IMR-90 (cell line): ENCODE measurements around the gene MSRB1. TPM values are rescaled to one million over a fixed set of nuclear protein-coding genes. Genes with fewer than 3 reads are reported as not detected.

Experiments used
- ATAC-seq: fragments of 200-7000 bp; cut with Tn5 transposase; 2 replicates; pipeline ENCODE4 v1.9.1; 2020; ENCODE audit warnings: low read depth, mild to moderate bottlenecking, moderate library complexity
- BruUV-seq: library from RNA; stranded (reverse); fragments of 400-500 nt; replicated peaks from 2 replicates; lab custom pipeline; 2021; lab: Mats Ljungman, UMichigan
- CTCF ChIA-PET: fragments of 300-600 bp; formaldehyde crosslinking; extraction: SDS; loops from one replicate; lab custom pipeline; 2021; ENCODE audit warnings: antibody characterized with exemption; lab: Yijun Ruan, JAX
- POLR2A ChIA-PET: fragments of 300-600 bp; sonication (Branson Sonifier 250); formaldehyde crosslinking; loops from one replicate; lab custom pipeline; 2022; ENCODE audit warnings: antibody characterized with exemption; ENCODE audit not compliant: unreplicated experiment; lab: Charles Lee
- DNase-seq: peaks from one replicate; pipeline ENCODE4 v3.0.0; 2013
- H2AFZ ChIP-seq: replicated peaks from 2 replicates; pipeline ENCODE3; 2013; ENCODE audit warnings: low read length, mild to moderate bottlenecking; ENCODE audit not compliant: poor library complexity
- H2AK5ac ChIP-seq: 2 replicates; pipeline ENCODE4 v1.6.1; 2013; ENCODE audit warnings: low read depth, low read length, inconsistent platforms
- H2AK9ac ChIP-seq: replicated peaks from 2 replicates; pipeline ENCODE3; 2013; ENCODE audit warnings: mild to moderate bottlenecking, low read depth, low read length, moderate library complexity; ENCODE audit not compliant: poor library complexity
- H2BK120ac ChIP-seq: 2 replicates; pipeline ENCODE4 v1.6.1; 2013; ENCODE audit warnings: low read depth, low read length, inconsistent platforms
- H2BK15ac ChIP-seq: 3 replicates; pipeline ENCODE4 v1.6.1; 2013; ENCODE audit warnings: low read depth, low read length, inconsistent platforms
- H2BK20ac ChIP-seq: 2 replicates; pipeline ENCODE4 v1.6.1; 2013; ENCODE audit warnings: low read depth, mild to moderate bottlenecking, inconsistent platforms, low read length, moderate library complexity
- H2BK5ac ChIP-seq: 2 replicates; pipeline ENCODE4 v1.6.1; 2013; ENCODE audit warnings: mild to moderate bottlenecking, low read depth, low read length, inconsistent platforms; ENCODE audit not compliant: poor library complexity, severe bottlenecking
- H3K14ac ChIP-seq: replicated peaks from 2 replicates; pipeline ENCODE4 v1.6.1; 2013; ENCODE audit warnings: low read depth, low read length, inconsistent platforms
- H3K18ac ChIP-seq: 2 replicates; pipeline ENCODE4 v1.6.1; 2013; ENCODE audit warnings: low read depth, low read length, control low read depth
- H3K23ac ChIP-seq: 2 replicates; pipeline ENCODE4 v1.6.1; 2013; ENCODE audit warnings: low read depth, low read length, inconsistent platforms
- H3K27ac ChIP-seq: 2 replicates; pipeline ENCODE4 v1.5.1; 2013; ENCODE audit warnings: mild to moderate bottlenecking, control low read depth, low read length; ENCODE audit not compliant: insufficient read depth
- H3K27me3 ChIP-seq: 2 replicates; pipeline ENCODE4 v1.6.1; 2013; ENCODE audit warnings: low read length; ENCODE audit not compliant: control insufficient read depth, insufficient read depth
- H3K36me3 ChIP-seq: 2 replicates; pipeline ENCODE4 v1.6.1; 2013; ENCODE audit warnings: low read length, mixed read lengths; ENCODE audit not compliant: control insufficient read depth, insufficient read depth
- H3K4ac ChIP-seq: 2 replicates; pipeline ENCODE4 v1.6.1; 2013; ENCODE audit warnings: low read depth, low read length, inconsistent platforms
- H3K4me1 ChIP-seq: 2 replicates; pipeline ENCODE4 v1.6.1; 2013; ENCODE audit warnings: low read length, mixed read lengths; ENCODE audit not compliant: control insufficient read depth, insufficient read depth
- H3K4me2 ChIP-seq: 2 replicates; pipeline ENCODE4 v1.6.1; 2013; ENCODE audit warnings: low read depth, mild to moderate bottlenecking, control low read depth, low read length, moderate library complexity
- H3K4me3 ChIP-seq: 2 replicates; pipeline ENCODE4 v1.5.1; 2013; ENCODE audit warnings: low read depth, mild to moderate bottlenecking, control low read depth, low read length, moderate library complexity; ENCODE audit not compliant: insufficient read depth
- H3K56ac ChIP-seq: 2 replicates; pipeline ENCODE4 v1.6.1; 2013; ENCODE audit warnings: low read length, inconsistent platforms; ENCODE audit not compliant: insufficient read depth; ENCODE audit errors: extremely low read depth
- H3K79me1 ChIP-seq, 2 experiments: 2 replicates each; pipeline ENCODE4 v1.6.1; 2013; ENCODE audit warnings: low read length in 2 of 2, inconsistent platforms in 1 of 2, low read depth in 1 of 2
- H3K9ac ChIP-seq: 2 replicates; pipeline ENCODE4 v1.6.1; 2013; ENCODE audit warnings: low read depth, low read length, control low read depth
- H3K9me1 ChIP-seq: 2 replicates; pipeline ENCODE4 v1.6.1; 2013; ENCODE audit warnings: low read length, inconsistent platforms; ENCODE audit not compliant: insufficient read depth
- H3K9me3 ChIP-seq: 2 replicates; pipeline ENCODE4 v1.6.1; 2013; ENCODE audit warnings: low read length; ENCODE audit not compliant: control insufficient read depth, insufficient read depth
- H4K20me1 ChIP-seq: 2 replicates; pipeline ENCODE4 v1.6.1; 2013; ENCODE audit warnings: low read length, inconsistent platforms; ENCODE audit not compliant: insufficient read depth
- H4K5ac ChIP-seq: 2 replicates; pipeline ENCODE4 v1.6.1; 2013; ENCODE audit warnings: mild to moderate bottlenecking, low read depth, low read length, control low read depth
- H4K8ac ChIP-seq, 2 experiments: 2 replicates each; pipeline ENCODE4 v1.6.1; 2013; ENCODE audit warnings: low read depth in 2 of 2, low read length in 2 of 2, control low read depth in 1 of 2, inconsistent platforms in 1 of 2
- H4K91ac ChIP-seq: 2 replicates; pipeline ENCODE4 v1.6.1; 2013; ENCODE audit warnings: low read depth, low read length, inconsistent platforms; ENCODE audit not compliant: insufficient read depth
- BHLHE40 ChIP-seq: fragments of 150-350 bp; IDR thresholded peaks from 2 replicates; pipeline ENCODE4 v1.6.1; 2016; ENCODE audit warnings: mild to moderate bottlenecking, low read depth, low read length
- CEBPB ChIP-seq: IDR thresholded peaks from 2 replicates; pipeline ENCODE4 v1.6.1; 2012; ENCODE audit warnings: low read depth, low read length, improper control_type of control experiment
- CHD1 ChIP-seq: IDR thresholded peaks from 2 replicates; pipeline ENCODE4 v1.6.1; 2012; ENCODE audit warnings: low read depth, low read length, improper control_type of control experiment
- FOS ChIP-seq: fragments of 150-350 bp; IDR thresholded peaks from 2 replicates; pipeline ENCODE4 v1.6.1; 2016; ENCODE audit warnings: low read depth, low read length
- MAFK ChIP-seq: IDR thresholded peaks from 2 replicates; pipeline ENCODE4 v1.6.1; 2012; ENCODE audit warnings: low read depth, low read length, improper control_type of control experiment
- MAZ ChIP-seq: IDR thresholded peaks from 2 replicates; pipeline ENCODE4 v1.6.1; 2012; ENCODE audit warnings: low read depth, mild to moderate bottlenecking, low read length, improper control_type of control experiment, moderate library complexity, borderline replicate concordance
- MXI1 ChIP-seq: IDR thresholded peaks from 2 replicates; pipeline ENCODE4 v1.6.1; 2012; ENCODE audit warnings: low read depth, mild to moderate bottlenecking, low read length, moderate library complexity, borderline replicate concordance
- NFE2L2 ChIP-seq: fragments of 150-350 bp; IDR thresholded peaks from 2 replicates; pipeline ENCODE4 v1.6.1; 2016; ENCODE audit warnings: low read depth, mild to moderate bottlenecking, low read length
- POLR2A ChIP-seq: IDR thresholded peaks from 2 replicates; pipeline ENCODE4 v1.6.1; 2012; ENCODE audit warnings: mild to moderate bottlenecking, low read depth, low read length
- RAD21 ChIP-seq: IDR thresholded peaks from 2 replicates; pipeline ENCODE4 v1.6.1; 2012; ENCODE audit warnings: low read length, improper control_type of control experiment
- RCOR1 ChIP-seq: IDR thresholded peaks from 2 replicates; pipeline ENCODE4 v1.6.1; 2012; ENCODE audit warnings: mild to moderate bottlenecking, low read length, improper control_type of control experiment; ENCODE audit not compliant: insufficient replicate concordance
- RFX5 ChIP-seq: IDR thresholded peaks from 2 replicates; pipeline ENCODE4 v1.8.0; 2012; ENCODE audit warnings: low read depth, mild to moderate bottlenecking, low read length, moderate library complexity
- SMC3 ChIP-seq: fragments of 150-350 bp; IDR thresholded peaks from 2 replicates; pipeline ENCODE4 v1.6.1; 2016; ENCODE audit warnings: low read depth, mild to moderate bottlenecking, antibody characterized with exemption, low read length, moderate library complexity
- WGBS, 2 experiments: methylation state at CpG; one replicate each; pipeline versions ENCODE4 v1.1.5 to v1.1.7; 2013; ENCODE audit warnings: missing lambda C conversion rate in 2 of 2; ENCODE audit not compliant: insufficient read length in 1 of 2; ENCODE audit errors: extremely low coverage in 2 of 2; 5-methylcytosine and 5-hydroxymethylcytosine counted together
- dilution Hi-C: fragments of 300-500 bp; cut with HindIII; formaldehyde crosslinking; loops from one replicate; pipeline ENCODE4 v1.14.3; 2018; ENCODE audit warnings: low sequenced_read_pairs; ENCODE audit not compliant: unreplicated experiment
- in situ Hi-C: fragments of 300-500 bp; cut with MboI; formaldehyde crosslinking; loops from 3 replicates; pipeline ENCODE4 v1.14.3; 2019; ENCODE audit warnings: low sequenced_read_pairs, inconsistent platforms, mixed read lengths
- intact Hi-C: fragments of 100-400 bp; cut with micrococcal nuclease; formaldehyde crosslinking; loops from 2 replicates; pipeline ENCODE4 v1.10.0; 2022
- polyA plus RNA-seq, 3 experiments: library from polyadenylated mRNA; depleted of rRNA; stranded (reverse); fragments of >200 nt; gene quantifications; 2 replicates each; pipeline ENCODE4 v1.2.3, GENCODE V29; 2012; ENCODE audit warnings: low replicate concordance in 1 of 3
- total RNA-seq: library from RNA; depleted of rRNA; stranded (reverse); fragments of >200 nt; gene quantifications from 2 replicates; pipeline ENCODE4 v1.2.3, GENCODE V29; 2012
- TF ChIP-seq, protein P1 (sequence below): fragments of 150-350 bp; IDR thresholded peaks from 2 replicates; pipeline ENCODE4 v1.6.1; 2017; ENCODE audit warnings: mild to moderate bottlenecking, antibody characterized with exemption, low read length, low read depth
- TF ChIP-seq, protein P2 (sequence below): fragments of 150-350 bp; IDR thresholded peaks from 2 replicates; pipeline ENCODE4 v1.6.1; 2016; ENCODE audit warnings: low read depth, mild to moderate bottlenecking, low read length, moderate library complexity, borderline replicate concordance

MSRB1 gene
- total and polyA plus RNA-seq, 2 of the 4 experiments (the other 2 are of a cell fraction) = 17.0 to 32.3 TPM

DNA sequence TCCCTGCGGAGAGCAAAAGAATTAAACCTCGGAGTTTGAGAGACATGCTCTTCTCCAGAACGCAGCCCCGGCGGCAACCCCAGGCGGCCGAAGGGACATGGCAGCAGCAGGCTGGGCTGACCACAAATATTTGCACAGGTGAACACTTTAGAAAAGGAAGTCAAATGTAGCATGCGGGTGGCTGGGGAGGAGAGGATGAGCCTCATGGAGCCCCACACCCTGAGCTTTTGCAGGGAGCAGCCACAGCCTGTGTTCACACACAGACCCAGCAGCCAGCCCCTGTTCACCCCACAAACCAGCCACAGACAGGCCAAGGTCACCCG, 42.6 kb downstream of the MSRB1 start:
- H2BK20ac ChIP-seq = no peak overlapping the region
- no peak overlapping the region for H2BK15ac ChIP-seq
- H3K36me3 ChIP-seq = no peaks in the 10 kb centered on the region
- ATAC-seq (no peak), DNase-seq (no peak)
- POLR2A ChIA-PET = no interaction called here
- no peak overlapping the region for H3K23ac ChIP-seq
- H2BK120ac ChIP-seq = no peak overlapping the region
- WGBS, 2 experiments = 85% methylated on average over 8 of the region's 9 CpGs; no CpG with 5 or more reads in 1 of the 2 experiments
- in situ Hi-C loops = no loop called here
- no peaks in the 10 kb centered on the region for H3K79me1 ChIP-seq
- no peaks in the 10 kb centered on the region for H4K20me1 ChIP-seq
- H3K27ac ChIP-seq = no peak overlapping the region
- BruUV-seq = no TSS peak
- H3K14ac ChIP-seq = no peak overlapping the region
- no peaks in the 10 kb centered on the region for H3K4me1 ChIP-seq
- peaks cover 50% of the 10 kb centered on the region for H3K27me3 ChIP-seq
- H4K91ac ChIP-seq = no peak overlapping the region
- no peaks in the 10 kb centered on the region for H3K9me3 ChIP-seq
- H3K56ac ChIP-seq = no peak overlapping the region
- no peak overlapping the region for H3K4me2 ChIP-seq
- H3K9me1 ChIP-seq = no peaks in the 10 kb centered on the region
- no peak overlapping the region for H2AFZ ChIP-seq
- CTCF ChIA-PET = no interaction called here
- no peak overlapping the region for H2BK5ac ChIP-seq
- H4K8ac ChIP-seq = no peak overlapping the region
- no peak overlapping the region for H4K5ac ChIP-seq
- dilution Hi-C loops = no loop called here
- H2AK5ac ChIP-seq = no peak overlapping the region
- H3K18ac ChIP-seq = no peak overlapping the region
- no peak overlapping the region for H2AK9ac ChIP-seq
- no peak overlapping the region for H3K4ac ChIP-seq
- H3K9ac ChIP-seq = no peak overlapping the region
- H3K4me3 ChIP-seq = no peak overlapping the region
- intact Hi-C loops = no loop called here
- TF ChIP-seq CHD1 = no peak
- TF ChIP-seq, protein P1, sequence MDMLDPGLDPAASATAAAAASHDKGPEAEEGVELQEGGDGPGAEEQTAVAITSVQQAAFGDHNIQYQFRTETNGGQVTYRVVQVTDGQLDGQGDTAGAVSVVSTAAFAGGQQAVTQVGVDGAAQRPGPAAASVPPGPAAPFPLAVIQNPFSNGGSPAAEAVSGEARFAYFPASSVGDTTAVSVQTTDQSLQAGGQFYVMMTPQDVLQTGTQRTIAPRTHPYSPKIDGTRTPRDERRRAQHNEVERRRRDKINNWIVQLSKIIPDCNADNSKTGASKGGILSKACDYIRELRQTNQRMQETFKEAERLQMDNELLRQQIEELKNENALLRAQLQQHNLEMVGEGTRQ = no peak
- no peak for TF ChIP-seq RFX5
- TF ChIP-seq BHLHE40 = no peak
- TF ChIP-seq POLR2A = no peak
- TF ChIP-seq MAFK = no peak
- TF ChIP-seq, protein P2, sequence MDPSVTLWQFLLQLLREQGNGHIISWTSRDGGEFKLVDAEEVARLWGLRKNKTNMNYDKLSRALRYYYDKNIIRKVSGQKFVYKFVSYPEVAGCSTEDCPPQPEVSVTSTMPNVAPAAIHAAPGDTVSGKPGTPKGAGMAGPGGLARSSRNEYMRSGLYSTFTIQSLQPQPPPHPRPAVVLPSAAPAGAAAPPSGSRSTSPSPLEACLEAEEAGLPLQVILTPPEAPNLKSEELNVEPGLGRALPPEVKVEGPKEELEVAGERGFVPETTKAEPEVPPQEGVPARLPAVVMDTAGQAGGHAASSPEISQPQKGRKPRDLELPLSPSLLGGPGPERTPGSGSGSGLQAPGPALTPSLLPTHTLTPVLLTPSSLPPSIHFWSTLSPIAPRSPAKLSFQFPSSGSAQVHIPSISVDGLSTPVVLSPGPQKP = no peak
- TF ChIP-seq RAD21 = no peak
- no peak for TF ChIP-seq CEBPB
- TF ChIP-seq RCOR1 = no peak
- TF ChIP-seq FOS = no peak
- no peak for TF ChIP-seq MXI1
- no peak for TF ChIP-seq MAZ
- no peak for TF ChIP-seq NFE2L2
- no peak for TF ChIP-seq SMC3
